HepG2 (cell line): ENCODE measurements around the gene ENAH. TPM values are rescaled to one million over a fixed set of nuclear protein-coding genes. Genes with fewer than 3 reads are reported as not detected.
A peak's percentile ranks its signal among the peaks of the same experiment; 100 is the strongest.

ENCODE experiments used
- ATAC-seq: fragments of 200-7000 bp; cut with Tn5 transposase; 3 replicates; pipeline ENCODE4 v1.9.1; 2020; ENCODE audit warnings: mild to moderate bottlenecking, moderate library complexity
- BruUV-seq: library from RNA; stranded (reverse); fragments of 400-500 nt; replicated peaks from 2 replicates; lab custom pipeline; 2021; lab: Mats Ljungman, UMichigan
- CTCF ChIA-PET: fragments of 300-600 bp; formaldehyde crosslinking; extraction: SDS; loops from one replicate; lab custom pipeline; 2021; ENCODE audit warnings: low total read pairs, inconsistent platforms, low intra/inter-chr PET ratio; lab: Yijun Ruan, JAX
- POLR2A ChIA-PET: fragments of 350-600 bp; sonication (Branson Sonifier 250); formaldehyde crosslinking; loops from one replicate; lab custom pipeline; 2020; ENCODE audit warnings: antibody characterized with exemption, inconsistent platforms; lab: Yijun Ruan, JAX
- DNase-seq: peaks from one replicate; pipeline ENCODE4 v3.0.0-alpha.2; 2015; ENCODE audit warnings: low spot score
- FAIRE-seq: peaks from 3 replicates; lab custom pipeline; 2011; peaks lifted over from hg19 to GRCh38; lab: Jason Lieb, UNC
- H2AFZ ChIP-seq: one replicate; pipeline ENCODE4 v1.6.1; 2011; ENCODE audit warnings: low read length, inconsistent platforms
- H3K27ac ChIP-seq: fragments of 300-600 bp; 3 replicates; pipeline ENCODE4 v1.8.0; 2011; ENCODE audit warnings: mixed run types, mild to moderate bottlenecking, mixed read lengths, low read length, inconsistent platforms; ENCODE audit not compliant: insufficient read depth; ENCODE audit errors: extremely low read length
- H3K27me3 ChIP-seq, 2 experiments: fragments of 200-600 bp in 1 of 2; 2 replicates in 1 of 2; 3 replicates in 1 of 2; pipeline versions ENCODE4 v1.6.0 to v1.8.0; 2011; ENCODE audit warnings: low read length in 2 of 2, mild to moderate bottlenecking in 2 of 2, moderate library complexity in 2 of 2, inconsistent platforms in 1 of 2; ENCODE audit not compliant: insufficient read depth in 2 of 2, control insufficient read depth in 1 of 2
- H3K36me3 ChIP-seq, 2 experiments: fragments of 200-600 bp in 1 of 2; replicated peaks in 1 of 2; 2 replicates in 1 of 2; 3 replicates in 1 of 2; pipeline versions ENCODE4 v1.5.1 to v1.8.0; 2011; ENCODE audit warnings: low read length in 2 of 2, inconsistent platforms in 1 of 2; ENCODE audit not compliant: insufficient read depth in 2 of 2, control insufficient read depth in 1 of 2
- H3K4me1 ChIP-seq: 2 replicates; pipeline ENCODE4 v1.5.1; 2012; ENCODE audit warnings: low read length, inconsistent platforms; ENCODE audit not compliant: insufficient read depth
- H3K4me2 ChIP-seq: 2 replicates; pipeline ENCODE4 v1.6.0; 2011; ENCODE audit warnings: low read depth, low read length, inconsistent platforms
- H3K4me3 ChIP-seq, 3 experiments: fragments of 200-600 bp in 1 of 3; sonication (generic), shearing (Covaris generic) in 1 of 3; replicated peaks in 1 of 3; 2 replicates each; pipeline ENCODE4 v1.5.1; 2011 to 2016; ENCODE audit warnings: low read length in 3 of 3, inconsistent platforms in 2 of 3, low read depth in 2 of 3, mild to moderate bottlenecking in 2 of 3, control low read depth in 1 of 3, mixed read lengths in 1 of 3; ENCODE audit not compliant: insufficient read depth in 1 of 3
- H3K79me2 ChIP-seq: one replicate; pipeline ENCODE4 v1.6.1; 2011; ENCODE audit warnings: low read length, inconsistent platforms; ENCODE audit not compliant: insufficient read depth
- H3K9ac ChIP-seq: 2 replicates; pipeline ENCODE4 v1.6.0; 2011; ENCODE audit warnings: mild to moderate bottlenecking, low read depth, low read length, inconsistent platforms; ENCODE audit not compliant: insufficient read depth
- H3K9me3 ChIP-seq: 2 replicates; pipeline ENCODE4 v1.5.1; 2012; ENCODE audit warnings: mild to moderate bottlenecking, low read length
- H4K20me1 ChIP-seq: 2 replicates; pipeline ENCODE4 v1.6.0; 2011; ENCODE audit warnings: inconsistent platforms, mild to moderate bottlenecking, low read length, moderate library complexity; ENCODE audit not compliant: insufficient read depth
- CEBPB ChIP-seq: IDR thresholded peaks from 2 replicates; pipeline ENCODE4 v1.6.1; 2011; ENCODE audit warnings: low read depth, low read length, improper control_type of control experiment, borderline replicate concordance
- NFIB ChIP-seq: sonication (generic); formaldehyde crosslinking; IDR thresholded peaks from 2 replicates; pipeline ENCODE4 v1.9.0; 2021; ENCODE audit warnings: missing genetic modification reagents, mild to moderate bottlenecking, borderline replicate concordance
- NKX3-1 ChIP-seq: sonication (generic); formaldehyde crosslinking; IDR thresholded peaks from 2 replicates; pipeline ENCODE4 v1.5.0; 2020; ENCODE audit warnings: missing genetic modification reagents
- POGZ ChIP-seq: sonication (generic); formaldehyde crosslinking; IDR thresholded peaks from 2 replicates; pipeline ENCODE4 v1.4.0; 2020; ENCODE audit warnings: mild to moderate bottlenecking, missing genetic modification reagents
- STAG1 ChIP-seq: sonication (generic); formaldehyde crosslinking; IDR thresholded peaks from 2 replicates; pipeline ENCODE4 v1.4.0; 2020; ENCODE audit warnings: missing genetic modification reagents
- XBP1 ChIP-seq: sonication (generic); formaldehyde crosslinking; IDR thresholded peaks from 2 replicates; pipeline ENCODE4 v1.5.0; 2020; ENCODE audit warnings: missing genetic modification reagents
- ZFP90 ChIP-seq: sonication (generic); formaldehyde crosslinking; IDR thresholded peaks from 2 replicates; pipeline ENCODE4 v1.8.0; 2022; ENCODE audit warnings: missing genetic modification reagents, mild to moderate bottlenecking, inconsistent platforms, borderline replicate concordance
- ZNF710 ChIP-seq: sonication (generic); formaldehyde crosslinking; IDR thresholded peaks from 2 replicates; pipeline ENCODE4 v1.5.0; 2020; ENCODE audit warnings: mild to moderate bottlenecking, missing genetic modification reagents, borderline replicate concordance
- ZSCAN30 ChIP-seq: sonication (generic); formaldehyde crosslinking; IDR thresholded peaks from 2 replicates; pipeline ENCODE4 v1.5.0; 2020; ENCODE audit warnings: mild to moderate bottlenecking, missing genetic modification reagents
- WGBS: methylation state at CpG from one replicate; pipeline ENCODE4 v1.1.6; 2017; ENCODE audit warnings: low lambda C conversion rate; 5-methylcytosine and 5-hydroxymethylcytosine counted together
- in situ Hi-C: cut with HindIII; loops from 2 replicates; pipeline ENCODE4 v1.10.0; 2017; ENCODE audit warnings: low pct_unique_long_range_greater_than_20kb; ENCODE audit not compliant: extremely low pct_ligation_motif_present
- intact Hi-C: fragments of 100-400 bp; cut with micrococcal nuclease; formaldehyde crosslinking; loops from one replicate; pipeline ENCODE4 v1.10.0; 2022; ENCODE audit not compliant: unreplicated experiment
- polyA plus RNA-seq, 8 experiments: library from polyadenylated mRNA; depleted of rRNA in 3 of 8; stranded (reverse) in 7 of 8; unstranded in 1 of 8; fragments of >200 nt; fragmentation: Illumina TruSeq in 4 of 8; extraction: Trizol in 4 of 8; gene quantifications; 2 replicates each; pipeline versions ENCODE4 v1.2.1 to v1.2.3, GENCODE V29; 2011 to 2016; ENCODE audit warnings: low read depth in 4 of 8, missing spikeins in 1 of 8, mixed read lengths in 1 of 8; ENCODE audit not compliant: insufficient read depth in 1 of 8
- total RNA-seq, 5 experiments: library from RNA; depleted of rRNA; stranded (reverse); fragments of >200 nt; fragmentation: Illumina TruSeq; extraction: Trizol; gene quantifications; 2 replicates each; pipeline ENCODE4 v1.2.3, GENCODE V29; 2016; ENCODE audit warnings: low read depth in 1 of 5
- TF ChIP-seq, protein P1 (sequence below): sonication (generic); formaldehyde crosslinking; IDR thresholded peaks from 2 replicates; pipeline ENCODE4 v1.4.0; 2020; ENCODE audit warnings: mild to moderate bottlenecking, missing genetic modification reagents, borderline replicate concordance
- TF ChIP-seq, protein P2 (sequence below), 2 experiments: sonication (generic) in 1 of 2; formaldehyde crosslinking in 1 of 2; IDR thresholded peaks; 2 replicates each; pipeline versions ENCODE4 v1.5.1 to v1.6.1; 2011 to 2020; ENCODE audit warnings: borderline replicate concordance in 1 of 2, low read depth in 1 of 2, low read length in 1 of 2, mild to moderate bottlenecking in 1 of 2, missing genetic modification reagents in 1 of 2, moderate library complexity in 1 of 2
- TF ChIP-seq, protein P3 (sequence below): sonication (generic); formaldehyde crosslinking; conservative IDR thresholded peaks from 2 replicates; pipeline ENCODE4 v1.8.0; 2022; ENCODE audit warnings: low read depth, missing genetic modification reagents

The ENAH gene
- total and polyA plus RNA-seq, 2 of the 13 experiments (the other 11 are each of a cell fraction or from before 2014, with no cell fraction given) = 22.1 to 58.3 TPM

DNA sequence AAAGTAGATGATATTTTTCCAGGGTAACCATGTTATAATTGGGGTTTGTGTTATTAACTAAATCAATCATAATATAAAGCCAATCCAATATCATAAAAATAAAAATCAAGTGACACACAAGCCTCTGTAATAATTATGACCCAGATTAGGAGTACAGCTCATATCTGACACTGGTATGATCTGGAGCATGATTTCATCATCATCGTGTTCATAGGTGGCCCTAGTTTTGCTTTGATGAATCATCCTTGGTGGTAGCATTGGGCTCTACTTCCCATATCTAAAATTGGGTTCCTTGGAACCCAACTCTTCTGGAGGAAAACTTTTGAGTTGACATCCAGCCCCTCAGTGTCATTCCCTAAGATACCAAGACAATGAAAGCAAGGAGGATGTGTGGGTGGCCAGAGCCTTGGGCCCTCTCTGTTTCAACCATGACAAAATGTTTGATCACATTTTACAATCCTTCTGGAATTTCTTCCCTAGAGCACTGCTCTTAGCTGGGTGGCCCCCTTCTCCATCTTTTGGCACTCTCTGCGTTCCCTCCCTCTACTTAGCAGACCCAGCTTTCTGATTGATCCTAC, 37.0 kb upstream of the ENAH start:
- ChIA-PET POLR2A (interaction anchor here (1.6 kb wide), 1 partner anchor 10 kb away, joined by 5 read pairs; no protein-coding TSS in a partner anchor), CTCF (no interaction called here)
- 80% methylated on average over 2 of the region's 2 CpGs for WGBS
- Histone ChIP-seq H2AFZ (no peak overlapping the region), H3K9ac (no peak overlapping the region), H3K9me3 (no peaks in the 10 kb centered on the region), H3K4me3 (no peak overlapping the region), H3K4me2 (no peak overlapping the region), H3K27me3 (no peaks in the 10 kb centered on the region), H3K36me3 (no peaks in the 10 kb centered on the region), H3K79me2 (no peaks in the 10 kb centered on the region), H3K4me1 (peaks cover 47% of the 10 kb centered on the region), H3K27ac (no peak overlapping the region), H4K20me1 (no peaks in the 10 kb centered on the region)
- FAIRE-seq (no peak), ATAC-seq (no peak), DNase-seq (no peak)
- intact Hi-C loops = loop anchor here (5.0 kb wide), 2 partner anchors 38 to 77 kb away; partner anchors contain the start of gene ENAH
- no TSS peak for BruUV-seq
- in situ Hi-C loops = loop anchor here (5.0 kb wide), 1 partner anchor 77 kb away; no protein-coding TSS in a partner anchor
- TF ChIP-seq, protein P1, sequence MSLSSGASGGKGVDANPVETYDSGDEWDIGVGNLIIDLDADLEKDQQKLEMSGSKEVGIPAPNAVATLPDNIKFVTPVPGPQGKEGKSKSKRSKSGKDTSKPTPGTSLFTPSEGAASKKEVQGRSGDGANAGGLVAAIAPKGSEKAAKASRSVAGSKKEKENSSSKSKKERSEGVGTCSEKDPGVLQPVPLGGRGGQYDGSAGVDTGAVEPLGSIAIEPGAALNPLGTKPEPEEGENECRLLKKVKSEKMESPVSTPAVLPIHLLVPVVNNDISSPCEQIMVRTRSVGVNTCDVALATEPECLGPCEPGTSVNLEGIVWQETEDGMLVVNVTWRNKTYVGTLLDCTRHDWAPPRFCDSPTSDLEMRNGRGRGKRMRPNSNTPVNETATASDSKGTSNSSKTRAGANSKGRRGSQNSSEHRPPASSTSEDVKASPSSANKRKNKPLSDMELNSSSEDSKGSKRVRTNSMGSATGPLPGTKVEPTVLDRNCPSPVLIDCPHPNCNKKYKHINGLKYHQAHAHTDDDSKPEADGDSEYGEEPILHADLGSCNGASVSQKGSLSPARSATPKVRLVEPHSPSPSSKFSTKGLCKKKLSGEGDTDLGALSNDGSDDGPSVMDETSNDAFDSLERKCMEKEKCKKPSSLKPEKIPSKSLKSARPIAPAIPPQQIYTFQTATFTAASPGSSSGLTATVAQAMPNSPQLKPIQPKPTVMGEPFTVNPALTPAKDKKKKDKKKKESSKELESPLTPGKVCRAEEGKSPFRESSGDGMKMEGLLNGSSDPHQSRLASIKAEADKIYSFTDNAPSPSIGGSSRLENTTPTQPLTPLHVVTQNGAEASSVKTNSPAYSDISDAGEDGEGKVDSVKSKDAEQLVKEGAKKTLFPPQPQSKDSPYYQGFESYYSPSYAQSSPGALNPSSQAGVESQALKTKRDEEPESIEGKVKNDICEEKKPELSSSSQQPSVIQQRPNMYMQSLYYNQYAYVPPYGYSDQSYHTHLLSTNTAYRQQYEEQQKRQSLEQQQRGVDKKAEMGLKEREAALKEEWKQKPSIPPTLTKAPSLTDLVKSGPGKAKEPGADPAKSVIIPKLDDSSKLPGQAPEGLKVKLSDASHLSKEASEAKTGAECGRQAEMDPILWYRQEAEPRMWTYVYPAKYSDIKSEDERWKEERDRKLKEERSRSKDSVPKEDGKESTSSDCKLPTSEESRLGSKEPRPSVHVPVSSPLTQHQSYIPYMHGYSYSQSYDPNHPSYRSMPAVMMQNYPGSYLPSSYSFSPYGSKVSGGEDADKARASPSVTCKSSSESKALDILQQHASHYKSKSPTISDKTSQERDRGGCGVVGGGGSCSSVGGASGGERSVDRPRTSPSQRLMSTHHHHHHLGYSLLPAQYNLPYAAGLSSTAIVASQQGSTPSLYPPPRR (CRISPR knock-in tag) = no peak
- no peak for TF ChIP-seq NFIB (CRISPR knock-in tag)
- no peak for TF ChIP-seq ZFP90 (CRISPR knock-in tag)
- no peak for TF ChIP-seq NKX3-1 (CRISPR knock-in tag)
- TF ChIP-seq, protein P2, sequence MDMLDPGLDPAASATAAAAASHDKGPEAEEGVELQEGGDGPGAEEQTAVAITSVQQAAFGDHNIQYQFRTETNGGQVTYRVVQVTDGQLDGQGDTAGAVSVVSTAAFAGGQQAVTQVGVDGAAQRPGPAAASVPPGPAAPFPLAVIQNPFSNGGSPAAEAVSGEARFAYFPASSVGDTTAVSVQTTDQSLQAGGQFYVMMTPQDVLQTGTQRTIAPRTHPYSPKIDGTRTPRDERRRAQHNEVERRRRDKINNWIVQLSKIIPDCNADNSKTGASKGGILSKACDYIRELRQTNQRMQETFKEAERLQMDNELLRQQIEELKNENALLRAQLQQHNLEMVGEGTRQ (IDR thresholded peaks at IDR 0.05; ENCODE audit: low read depth, low read length) = no peak
- TF ChIP-seq, protein P2 (CRISPR knock-in tag; IDR thresholded peaks at IDR 0.05; ENCODE audit: borderline replicate concordance) = no peak
- TF ChIP-seq ZSCAN30 (CRISPR knock-in tag) = no peak
- no peak for TF ChIP-seq ZNF710
- TF ChIP-seq STAG1 (CRISPR knock-in tag) = no peak
- no peak for TF ChIP-seq XBP1 (CRISPR knock-in tag)
- TF ChIP-seq POGZ (CRISPR knock-in tag) = no peak
- peak; percentile 36; the same call in 1 of the 2 replicates for TF ChIP-seq CEBPB
- TF ChIP-seq, protein P3, sequence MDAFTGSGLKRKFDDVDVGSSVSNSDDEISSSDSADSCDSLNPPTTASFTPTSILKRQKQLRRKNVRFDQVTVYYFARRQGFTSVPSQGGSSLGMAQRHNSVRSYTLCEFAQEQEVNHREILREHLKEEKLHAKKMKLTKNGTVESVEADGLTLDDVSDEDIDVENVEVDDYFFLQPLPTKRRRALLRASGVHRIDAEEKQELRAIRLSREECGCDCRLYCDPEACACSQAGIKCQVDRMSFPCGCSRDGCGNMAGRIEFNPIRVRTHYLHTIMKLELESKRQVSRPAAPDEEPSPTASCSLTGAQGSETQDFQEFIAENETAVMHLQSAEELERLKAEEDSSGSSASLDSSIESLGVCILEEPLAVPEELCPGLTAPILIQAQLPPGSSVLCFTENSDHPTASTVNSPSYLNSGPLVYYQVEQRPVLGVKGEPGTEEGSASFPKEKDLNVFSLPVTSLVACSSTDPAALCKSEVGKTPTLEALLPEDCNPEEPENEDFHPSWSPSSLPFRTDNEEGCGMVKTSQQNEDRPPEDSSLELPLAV (CRISPR knock-in tag) = no peak
